ENCODE results near the gene DBX1.

Gene DBX1

GRCh38 chr11:20120134-20120925 is 39.9 kb downstream of the DBX1 start:
- no peak for DNase-seq (ENCODE audit: low spot score)

- no peak for DNase-seq (ENCODE audit: low spot score)
These were observed 41.0 kb downstream of the DBX1 start for GRCh38 chr11:20119315-20119714.

DNA sequence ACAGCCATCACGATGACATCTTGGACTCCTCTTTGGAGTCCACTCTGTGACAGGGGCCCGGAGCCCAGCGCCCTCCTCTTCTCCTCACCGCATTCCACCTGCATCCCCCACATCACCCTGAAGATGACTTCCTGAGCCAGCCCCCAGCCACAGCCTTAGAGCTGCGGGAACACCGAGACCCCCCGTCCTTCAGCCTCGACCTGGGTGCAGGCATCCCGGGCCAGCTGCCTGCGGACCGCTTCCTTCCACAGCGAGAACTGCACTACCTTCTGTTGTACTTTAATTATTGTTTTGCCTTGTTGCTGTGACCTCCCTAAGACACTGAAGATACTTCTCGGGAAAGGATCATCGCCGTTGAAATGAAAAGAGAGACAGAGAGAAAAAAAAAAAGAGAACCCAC is 42.1 kb downstream of the DBX1 start:
- no peak for DNase-seq (ENCODE audit: low spot score)

DNA sequence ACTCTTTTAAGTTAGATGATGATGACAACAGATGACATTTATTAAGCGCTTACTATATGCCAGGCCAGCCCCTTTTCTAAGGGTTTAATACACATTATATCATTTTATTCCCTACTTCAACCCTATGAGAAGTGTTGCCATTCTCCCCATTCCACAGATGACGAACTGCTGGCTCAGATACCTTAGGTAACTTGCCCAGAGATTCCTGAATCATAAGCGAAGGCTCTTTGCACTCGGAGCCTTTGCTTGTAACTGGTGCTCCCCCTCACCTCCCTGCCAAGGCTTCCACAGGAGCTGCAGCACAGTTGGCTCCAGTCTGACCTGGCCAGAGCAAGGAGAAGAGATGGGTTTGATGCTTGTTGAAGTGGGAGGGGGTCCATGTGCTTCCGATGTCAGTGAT is 43.0 kb downstream of the DBX1 start:
- no peak for DNase-seq (ENCODE audit: low spot score)

GRCh38 chr11:20116825-20117224 is 43.5 kb downstream of the DBX1 start:
- no peak for DNase-seq (ENCODE audit: low spot score)

DNA sequence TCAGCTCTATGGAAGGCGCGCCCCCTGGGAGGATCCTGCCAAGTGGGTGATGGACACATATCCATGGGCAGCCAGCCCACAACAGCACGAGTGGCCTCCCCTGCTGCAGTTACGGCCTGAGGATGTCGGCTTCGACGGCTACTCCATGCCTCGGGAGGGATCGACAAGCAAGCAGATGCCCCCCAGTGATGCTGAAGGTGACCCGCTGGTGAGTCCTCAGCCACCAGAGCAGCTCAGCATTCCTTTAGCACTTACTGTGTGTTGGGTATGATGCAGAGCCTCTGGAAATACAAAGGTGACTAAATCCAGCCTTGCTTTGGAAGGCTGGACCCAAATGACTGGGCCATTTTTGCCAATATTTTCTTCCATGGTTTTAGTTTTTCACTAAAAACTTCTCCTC is 45.7 kb downstream of the DBX1 start:
- no peak for DNase-seq (ENCODE audit: low spot score)

GRCh38 chr11:20113149-20113438 is 47.2 kb downstream of the DBX1 start:
- DNase-seq (ENCODE audit: low spot score): no peak

DNA sequence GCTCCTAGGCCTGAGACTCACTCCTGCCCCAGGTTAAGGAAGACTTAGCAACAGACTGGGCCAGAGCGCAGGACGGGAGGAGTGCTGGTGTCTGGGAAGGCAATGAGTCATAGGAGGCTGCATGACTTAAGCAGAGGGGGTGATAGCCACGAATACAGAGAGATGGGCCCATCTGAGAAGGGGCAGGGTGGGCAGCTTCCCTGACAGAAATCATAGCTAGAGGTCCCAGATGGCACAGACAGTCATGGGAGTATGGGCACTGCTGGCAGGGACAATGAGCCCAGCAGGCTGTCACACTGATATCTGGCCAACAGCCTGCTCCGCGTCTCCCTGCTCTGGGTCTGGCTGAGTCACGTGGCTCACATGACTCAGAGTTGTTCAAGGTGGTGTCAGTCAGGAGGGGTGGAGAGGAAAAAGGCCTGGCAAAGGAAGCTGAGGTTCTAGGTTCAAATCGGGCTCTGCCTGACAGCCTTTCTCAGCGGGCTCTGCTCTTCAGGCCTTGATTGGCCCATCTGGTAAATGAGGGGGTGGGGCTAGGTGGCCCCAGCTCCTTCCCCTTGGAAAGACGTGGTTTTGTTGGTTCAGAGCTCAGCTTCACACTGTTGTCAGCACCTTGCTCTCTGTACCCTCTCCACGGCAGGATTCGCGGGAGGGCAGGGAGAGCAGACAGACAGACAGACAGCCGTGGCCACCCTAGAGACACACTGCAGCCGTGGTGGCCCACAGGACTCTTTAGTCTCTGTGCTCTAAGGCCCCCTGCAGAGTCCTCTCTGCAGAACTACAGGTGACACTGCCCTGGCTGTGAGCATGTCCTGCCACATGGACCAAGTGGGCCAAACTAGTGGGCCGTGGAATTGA is 47.8 kb downstream of the DBX1 start:
- DNase-seq (ENCODE audit: low spot score): no peak

GRCh38 chr11:20111871-20112270 is 48.4 kb downstream of the DBX1 start:
- DNase-seq (ENCODE audit: low spot score): no peak

DNA sequence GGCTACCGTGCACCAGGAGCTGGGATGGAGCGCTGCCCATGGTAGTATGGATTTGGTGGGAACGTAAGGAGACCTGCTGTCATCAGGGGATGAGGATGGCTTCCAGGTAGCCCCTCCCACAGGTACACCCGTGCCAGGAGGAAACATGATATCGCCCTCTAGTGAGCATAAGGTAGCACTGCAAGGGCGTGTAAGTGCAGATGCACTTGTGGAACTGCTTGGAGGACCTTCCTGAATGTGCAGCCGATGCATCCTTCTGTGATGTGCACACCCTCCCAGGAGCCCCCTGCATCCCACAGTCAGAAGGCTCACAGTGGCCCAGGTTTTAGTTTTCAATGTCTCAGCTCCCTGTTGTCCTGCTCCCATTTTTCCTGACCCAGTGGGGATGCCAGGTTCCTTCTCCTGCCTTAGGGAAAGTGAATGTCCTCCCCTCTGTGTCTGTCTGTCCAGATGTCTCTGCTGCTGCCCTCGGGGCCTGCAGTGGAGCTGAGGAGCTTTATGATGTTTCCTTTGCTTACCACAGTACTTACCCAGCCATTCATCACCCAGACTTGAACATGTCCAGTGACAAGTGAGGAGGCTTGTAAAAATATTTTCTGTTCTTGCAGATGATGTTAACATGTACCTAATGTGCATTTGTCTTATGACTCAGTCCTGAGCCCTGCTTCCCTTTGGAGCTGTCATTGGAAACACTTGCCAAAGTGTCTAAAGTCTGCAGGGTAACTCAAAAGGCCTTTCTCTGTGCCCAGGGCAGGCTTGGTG is 49.2 kb downstream of the DBX1 start:
- peak; percentile 45 for DNase-seq (ENCODE audit: low spot score)

DNA sequence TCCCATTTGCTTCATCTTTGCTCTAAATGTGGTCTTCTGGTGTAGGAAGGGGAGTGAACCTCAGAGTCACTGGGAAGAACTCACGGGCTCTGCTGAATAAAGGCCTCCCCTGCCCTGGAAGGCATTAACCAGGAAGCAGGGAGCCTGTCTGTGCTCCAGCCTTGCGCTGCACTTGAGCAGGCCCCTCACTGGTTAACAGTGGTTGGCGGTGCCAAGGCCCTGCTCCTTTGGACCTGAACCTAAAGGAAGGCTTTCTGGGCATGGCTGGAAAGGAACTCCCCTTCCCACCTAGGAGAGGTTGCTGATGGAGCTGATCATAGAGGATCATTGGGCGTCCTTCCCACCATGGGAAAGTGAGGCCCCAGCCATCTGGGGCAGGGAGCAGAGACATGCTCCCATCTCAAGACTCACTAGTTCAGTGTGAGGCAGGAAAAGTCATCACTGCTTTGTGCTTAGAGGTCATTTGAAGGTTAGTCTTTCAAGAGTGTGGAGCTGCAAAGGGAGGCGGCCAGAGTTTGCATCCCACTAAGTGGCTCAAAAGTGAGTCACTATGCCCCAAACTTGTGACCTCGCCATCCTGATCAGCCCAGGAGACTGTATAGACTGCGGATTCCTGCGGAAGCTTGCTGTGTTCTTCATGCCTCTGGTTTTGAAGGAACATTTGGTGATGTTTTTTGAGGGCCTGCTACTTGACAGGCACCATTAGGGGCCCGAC is 50.4 kb downstream of the DBX1 start:
- DNase-seq (ENCODE audit: low spot score): no peak

Data from CD4-positive, alpha-beta T cell treated with Interleukin-15 for 4 hours (primary cell).